Colonic mucosa (tissue), 4 donors: ENCODE results near the gene CHD6. TPM values are rescaled to one million over a fixed set of nuclear protein-coding genes. Genes with fewer than 3 reads are reported as not detected.

Source experiments
- DNase-seq: peaks from one replicate; pipeline ENCODE4 v3.0.0-alpha.2; 2020
- H3K27ac ChIP-seq: fragments of 200-600 bp; one replicate; pipeline ENCODE4 v1.8.0; 2021
- H3K27me3 ChIP-seq: fragments of 200-600 bp; one replicate; pipeline ENCODE4 v1.8.0; 2021
- H3K36me3 ChIP-seq: fragments of 200-600 bp; one replicate; pipeline ENCODE4 v1.8.0; 2021
- H3K4me1 ChIP-seq: fragments of 200-600 bp; one replicate; pipeline ENCODE4 v1.8.0; 2021; ENCODE audit warnings: mild to moderate bottlenecking
- H3K4me3 ChIP-seq: fragments of 200-600 bp; one replicate; pipeline ENCODE4 v1.8.0; 2021
- H3K9ac ChIP-seq, 2 donors: one replicate each; pipeline ENCODE4 v1.7.0; 2013; ENCODE audit warnings: control low read depth in 2 of 2, low read depth in 2 of 2, low read length in 2 of 2
- H3K9me3 ChIP-seq: fragments of 200-600 bp; one replicate; pipeline ENCODE4 v1.8.0; 2021
- CTCF ChIP-seq: fragments of 200-600 bp; IDR thresholded peaks from one replicate; pipeline ENCODE4 v1.8.0; 2022; ENCODE audit warnings: antibody characterized with exemption, mild to moderate bottlenecking
- intact Hi-C: fragments of 100-400 bp; cut with DNase I; formaldehyde crosslinking; loops from one replicate; pipeline ENCODE4 v1.14.1; 2022
- total RNA-seq, 2 donors: library from RNA; stranded (reverse); fragmentation: NEBNext Ultra II Directional in 1 of 2; extraction: Animal tissue kit (Norgen Biotek cat#: 25700) in 1 of 2; gene quantifications; one replicate each; pipeline ENCODE4 v1.2.1, GENCODE V29; 2021
- donor health status: healthy.
- donor health status: DM: no; HTN: no; CAD: no.
- donor health status: DM: no; HTN: no; CAD: no.

CHD6 gene
- total RNA-seq, 2 donors from 2014 or later: 18.9 to 27.2 TPM

- H3K27ac ChIP-seq: no peak overlapping the region
- no peaks in the 10 kb centered on the region for H3K36me3 ChIP-seq
- DNase-seq: no peak
- H3K9ac ChIP-seq: no peak overlapping the region
- no peaks in the 10 kb centered on the region for H3K4me1 ChIP-seq
- H3K9me3 ChIP-seq: no peaks in the 10 kb centered on the region
- no peaks in the 10 kb centered on the region for H3K27me3 ChIP-seq
- intact Hi-C loops: no loop called here
- TF ChIP-seq CTCF: no peak
- H3K4me3 ChIP-seq: no peak overlapping the region
Measured at GRCh38 chr20:41475503-41475902, 142.7 kb downstream of the CHD6 start.

GRCh38 chr20:41470362-41471095 lies 147.6 kb downstream of the CHD6 start:
- Histone ChIP-seq H3K4me1 (no peaks in the 10 kb centered on the region), H3K9ac (no peak overlapping the region), H3K9me3 (no peaks in the 10 kb centered on the region), H3K27ac (no peak overlapping the region), H3K27me3 (no peaks in the 10 kb centered on the region), H3K4me3 (no peak overlapping the region), H3K36me3 (no peaks in the 10 kb centered on the region)
- intact Hi-C loops: no loop called here
- DNase-seq: no peak
- no peak for TF ChIP-seq CTCF

- intact Hi-C loops: no loop called here
- no peak for DNase-seq
- Histone ChIP-seq H3K27ac (no peak overlapping the region), H3K36me3 (no peaks in the 10 kb centered on the region), H3K9me3 (no peaks in the 10 kb centered on the region), H3K27me3 (no peaks in the 10 kb centered on the region), H3K9ac (no peak overlapping the region), H3K4me1 (no peaks in the 10 kb centered on the region), H3K4me3 (no peak overlapping the region)
- no peak for TF ChIP-seq CTCF
Measured at GRCh38 chr20:41469868-41470267, 148.3 kb downstream of the CHD6 start.

- no peaks in the 10 kb centered on the region for H3K4me1 ChIP-seq
- no peaks in the 10 kb centered on the region for H3K27me3 ChIP-seq
- H3K36me3 ChIP-seq: no peaks in the 10 kb centered on the region
- no peaks in the 10 kb centered on the region for H3K9me3 ChIP-seq
- intact Hi-C loops: no loop called here
- no peak overlapping the region for H3K9ac ChIP-seq
- no peak overlapping the region for H3K27ac ChIP-seq
- no peak for DNase-seq
- H3K4me3 ChIP-seq: no peak overlapping the region
- TF ChIP-seq CTCF: no peak
Measured at GRCh38 chr20:41468994-41469600, 149.1 kb downstream of the CHD6 start.

- no peaks in the 10 kb centered on the region for H3K4me1 ChIP-seq
- H3K9ac ChIP-seq: no peak overlapping the region
- intact Hi-C loops: no loop called here
- H3K36me3 ChIP-seq: no peaks in the 10 kb centered on the region
- no peak for DNase-seq
- H3K4me3 ChIP-seq: no peak overlapping the region
- H3K9me3 ChIP-seq: no peaks in the 10 kb centered on the region
- TF ChIP-seq CTCF: no peak
- H3K27me3 ChIP-seq: no peaks in the 10 kb centered on the region
- H3K27ac ChIP-seq: no peak overlapping the region
Measured at GRCh38 chr20:41467690-41468089, 150.5 kb downstream of the CHD6 start.
